Fibroblast of villous mesenchyme (primary cell): ENCODE measurements around the gene SNAPC2. TPM values are rescaled to one million over a fixed set of nuclear protein-coding genes. Genes with fewer than 3 reads are reported as not detected.
A peak's percentile ranks its signal among the peaks of the same experiment; 100 is the strongest.
"Not testable (repeated sequence)": the region's sequence is repeated elsewhere in the genome, so short reads cannot be mapped to it uniquely, and the experiment has no call there.

Experiments
- DNase-seq: peaks from one replicate; pipeline ENCODE4 v3.0.0-alpha.2; 2010; ENCODE audit warnings: low read depth
- H3K4me3 ChIP-seq: 2 replicates; pipeline ENCODE4 v1.5.1; 2011; ENCODE audit warnings: low read depth, mild to moderate bottlenecking, low read length
- total RNA-seq: library from RNA; depleted of rRNA; stranded (reverse); fragments of >200 nt; gene quantifications from 2 replicates; pipeline ENCODE4 v1.2.3, GENCODE V29; 2012
- TF ChIP-seq, protein P1 (sequence below): IDR thresholded peaks from 2 replicates; pipeline ENCODE4 v1.5.1; 2012; ENCODE audit warnings: low read depth, mild to moderate bottlenecking, low read length; ENCODE audit not compliant: insufficient read depth

SNAPC2 gene
- total RNA-seq, 1 donor, result 17.7 TPM

DNA sequence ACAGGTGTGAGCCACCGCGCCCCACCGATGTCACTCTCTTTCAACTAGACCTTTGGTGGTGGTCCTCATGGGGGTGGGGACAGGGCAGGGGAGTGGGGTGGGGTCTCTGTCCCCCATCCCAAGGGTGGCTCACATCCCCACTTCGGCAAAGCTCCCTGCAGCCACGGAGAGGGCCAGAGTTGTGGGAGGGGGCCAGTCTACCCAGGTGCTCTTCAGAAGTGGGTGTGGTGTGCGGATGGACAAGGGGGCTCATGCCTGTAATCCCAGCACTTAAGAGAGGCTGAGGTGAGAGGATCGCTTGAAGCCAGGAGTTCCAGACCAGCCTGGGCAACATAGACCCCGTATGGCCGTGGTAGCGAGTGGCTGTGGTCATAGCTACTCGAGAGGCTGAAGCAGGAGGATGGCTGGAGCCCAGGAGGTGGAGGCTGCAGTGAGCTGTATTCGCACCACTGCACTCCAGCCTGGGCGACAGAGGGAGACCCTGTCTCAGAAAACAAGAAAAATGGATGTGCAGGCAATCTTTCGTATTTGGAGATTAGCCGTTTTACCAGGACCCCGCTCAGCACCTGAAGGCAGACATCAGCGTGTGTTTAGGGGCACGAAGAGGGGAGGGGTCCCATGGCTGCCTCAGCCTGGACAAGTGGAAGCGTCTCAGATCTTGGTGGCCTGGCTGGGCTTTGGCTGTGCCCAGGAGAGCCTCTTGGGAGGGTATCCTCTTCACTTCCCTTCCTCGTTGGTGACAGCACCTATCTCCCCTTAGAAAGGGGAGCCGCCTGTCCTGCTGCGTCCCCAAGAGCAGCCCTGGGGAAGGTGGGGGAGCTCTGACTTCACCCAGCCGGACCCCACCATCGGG, 4.7 kb upstream of the SNAPC2 start:
- TF ChIP-seq, protein P1, sequence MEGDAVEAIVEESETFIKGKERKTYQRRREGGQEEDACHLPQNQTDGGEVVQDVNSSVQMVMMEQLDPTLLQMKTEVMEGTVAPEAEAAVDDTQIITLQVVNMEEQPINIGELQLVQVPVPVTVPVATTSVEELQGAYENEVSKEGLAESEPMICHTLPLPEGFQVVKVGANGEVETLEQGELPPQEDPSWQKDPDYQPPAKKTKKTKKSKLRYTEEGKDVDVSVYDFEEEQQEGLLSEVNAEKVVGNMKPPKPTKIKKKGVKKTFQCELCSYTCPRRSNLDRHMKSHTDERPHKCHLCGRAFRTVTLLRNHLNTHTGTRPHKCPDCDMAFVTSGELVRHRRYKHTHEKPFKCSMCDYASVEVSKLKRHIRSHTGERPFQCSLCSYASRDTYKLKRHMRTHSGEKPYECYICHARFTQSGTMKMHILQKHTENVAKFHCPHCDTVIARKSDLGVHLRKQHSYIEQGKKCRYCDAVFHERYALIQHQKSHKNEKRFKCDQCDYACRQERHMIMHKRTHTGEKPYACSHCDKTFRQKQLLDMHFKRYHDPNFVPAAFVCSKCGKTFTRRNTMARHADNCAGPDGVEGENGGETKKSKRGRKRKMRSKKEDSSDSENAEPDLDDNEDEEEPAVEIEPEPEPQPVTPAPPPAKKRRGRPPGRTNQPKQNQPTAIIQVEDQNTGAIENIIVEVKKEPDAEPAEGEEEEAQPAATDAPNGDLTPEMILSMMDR, result no peak
- no peak for DNase-seq
- H3K4me3 ChIP-seq, result peak overlapping the region; percentile 52

DNA sequence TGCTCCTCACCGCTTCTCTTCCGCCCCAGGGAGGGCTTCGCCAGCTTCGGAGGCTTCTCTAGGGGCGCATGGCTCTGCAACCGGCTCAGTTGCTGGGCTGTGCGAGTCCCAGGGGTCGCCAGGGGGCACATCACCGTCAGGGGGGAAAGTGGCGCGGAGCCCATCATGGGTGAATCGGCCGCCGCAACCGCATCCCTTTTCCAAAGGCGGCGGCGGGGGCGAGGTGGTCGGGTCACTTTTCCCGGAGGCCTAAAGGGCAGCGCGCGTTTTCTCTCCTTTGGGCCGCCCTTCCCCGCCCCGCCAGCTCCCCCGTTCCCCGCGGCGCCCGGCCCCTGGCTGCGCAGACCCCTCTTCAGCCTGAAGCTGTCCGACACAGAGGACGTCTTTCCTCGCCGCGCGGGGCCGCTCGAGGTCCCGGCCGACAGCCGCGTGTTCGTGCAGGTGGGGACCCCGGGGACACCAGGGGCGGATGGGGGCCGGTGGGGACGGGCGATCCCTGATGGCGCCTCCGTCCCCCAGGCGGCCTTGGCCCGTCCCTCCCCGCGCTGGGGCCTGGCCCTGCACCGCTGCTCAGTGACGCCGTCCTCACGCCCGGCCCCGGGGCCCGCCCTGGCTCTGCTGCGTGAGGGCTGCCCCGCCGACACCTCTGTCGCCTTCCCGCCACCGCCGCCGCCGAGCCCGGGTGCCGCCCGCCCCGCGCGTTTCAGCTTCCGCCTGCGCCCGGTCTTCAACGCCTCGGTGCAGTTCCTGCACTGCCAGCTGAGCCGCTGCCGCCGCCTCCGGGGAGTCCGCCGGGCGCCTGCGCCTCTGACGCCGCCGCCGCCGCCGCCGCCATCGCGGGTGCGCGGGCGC, 3.8 kb upstream of the SNAPC2 start:
- TF ChIP-seq, protein P1, result no peak
- H3K4me3 ChIP-seq, result peak overlapping the region; percentile 52
- DNase-seq, result peak; percentile 11

DNA sequence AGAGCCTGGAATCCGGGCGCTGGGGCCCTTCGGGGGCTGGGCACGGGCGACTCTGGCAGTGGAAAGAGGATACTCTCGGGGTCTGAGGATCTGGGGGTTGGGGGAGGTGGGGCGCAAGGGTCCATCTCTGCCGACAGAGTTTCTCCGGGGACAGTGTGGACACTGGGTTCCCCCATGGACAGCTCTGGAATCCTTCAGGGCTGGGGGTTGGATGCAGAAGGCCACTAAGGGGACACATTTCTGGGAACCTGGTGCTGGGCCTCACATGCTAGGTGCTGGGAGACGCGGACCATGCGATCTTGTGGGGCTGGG, 3.2 kb upstream of the SNAPC2 start:
- peak overlapping the region; percentile 52 for H3K4me3 ChIP-seq
- TF ChIP-seq, protein P1, result no peak
- DNase-seq, result no peak

DNA sequence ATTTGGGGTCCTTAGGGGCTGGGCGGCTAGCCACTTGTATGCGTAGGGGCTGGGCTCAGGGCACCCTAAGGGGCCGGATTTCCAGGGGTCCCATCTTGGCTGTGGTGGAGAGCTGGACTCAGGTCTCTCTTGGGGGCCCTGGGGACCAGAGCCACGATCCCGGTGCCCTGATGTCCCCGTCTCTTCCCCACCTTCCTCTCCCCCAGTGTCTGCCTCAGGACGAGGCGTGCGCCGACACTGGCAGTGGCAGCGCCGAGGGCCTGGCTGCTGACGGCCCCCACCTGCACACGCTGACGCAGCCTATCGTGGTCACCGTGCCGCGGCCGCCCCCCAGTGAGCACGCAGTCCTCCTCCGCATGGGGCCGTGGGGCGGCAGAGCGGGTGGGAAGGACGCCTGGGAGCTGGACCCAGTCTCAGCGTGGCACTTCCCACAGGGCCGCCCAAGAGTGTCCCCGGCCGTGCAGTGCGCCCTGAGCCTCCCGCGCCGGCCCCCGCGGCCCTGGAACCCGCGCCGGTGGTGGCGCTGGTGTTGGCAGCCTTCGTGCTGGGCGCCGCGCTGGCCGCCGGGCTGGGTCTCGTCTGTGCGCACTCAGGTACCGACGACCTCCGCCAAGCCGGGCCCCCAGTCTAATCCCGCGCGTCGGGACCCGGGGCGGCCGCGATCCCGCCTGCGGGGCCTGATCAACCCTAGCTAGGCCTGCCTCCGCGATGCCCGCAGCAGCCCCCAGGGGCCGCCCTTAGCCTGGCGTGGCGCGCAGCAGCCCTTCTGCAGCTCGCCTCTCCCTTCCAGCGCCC, 2.7 kb upstream of the SNAPC2 start:
- H3K4me3 ChIP-seq, result peak overlapping the region; percentile 52
- TF ChIP-seq, protein P1, result peak; percentile 71
- DNase-seq, result peak; percentile 69

DNA sequence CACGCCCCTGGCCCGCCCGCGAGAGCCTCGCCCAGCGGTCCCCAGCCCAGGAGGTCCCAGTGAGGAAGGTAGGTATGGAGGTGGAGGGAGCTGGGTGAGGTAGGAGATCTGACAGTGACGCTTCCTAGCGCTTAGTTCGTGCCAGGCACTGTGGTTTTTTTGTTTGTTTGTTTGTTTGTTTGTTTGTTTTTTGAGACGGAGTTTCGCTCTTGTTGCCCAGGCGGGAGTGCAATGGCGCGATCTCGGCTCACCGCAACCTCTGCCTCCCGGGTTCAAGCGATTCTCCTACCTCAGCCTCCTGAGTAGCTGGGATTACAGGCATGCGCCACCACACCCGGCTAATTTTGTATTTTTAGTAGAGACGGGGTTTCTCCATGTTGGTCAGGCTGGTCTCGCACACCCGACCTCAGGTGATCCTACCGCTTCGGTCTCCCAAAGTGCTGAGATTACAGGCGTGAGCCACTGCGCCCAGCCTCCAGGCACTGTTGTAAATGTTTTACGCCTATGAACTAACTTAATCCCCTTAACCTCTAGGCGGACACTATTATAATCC, 2.0 kb upstream of the SNAPC2 start:
- not testable (repeated sequence) for DNase-seq
- H3K4me3 ChIP-seq, result peak overlapping the region; percentile 52

DNA sequence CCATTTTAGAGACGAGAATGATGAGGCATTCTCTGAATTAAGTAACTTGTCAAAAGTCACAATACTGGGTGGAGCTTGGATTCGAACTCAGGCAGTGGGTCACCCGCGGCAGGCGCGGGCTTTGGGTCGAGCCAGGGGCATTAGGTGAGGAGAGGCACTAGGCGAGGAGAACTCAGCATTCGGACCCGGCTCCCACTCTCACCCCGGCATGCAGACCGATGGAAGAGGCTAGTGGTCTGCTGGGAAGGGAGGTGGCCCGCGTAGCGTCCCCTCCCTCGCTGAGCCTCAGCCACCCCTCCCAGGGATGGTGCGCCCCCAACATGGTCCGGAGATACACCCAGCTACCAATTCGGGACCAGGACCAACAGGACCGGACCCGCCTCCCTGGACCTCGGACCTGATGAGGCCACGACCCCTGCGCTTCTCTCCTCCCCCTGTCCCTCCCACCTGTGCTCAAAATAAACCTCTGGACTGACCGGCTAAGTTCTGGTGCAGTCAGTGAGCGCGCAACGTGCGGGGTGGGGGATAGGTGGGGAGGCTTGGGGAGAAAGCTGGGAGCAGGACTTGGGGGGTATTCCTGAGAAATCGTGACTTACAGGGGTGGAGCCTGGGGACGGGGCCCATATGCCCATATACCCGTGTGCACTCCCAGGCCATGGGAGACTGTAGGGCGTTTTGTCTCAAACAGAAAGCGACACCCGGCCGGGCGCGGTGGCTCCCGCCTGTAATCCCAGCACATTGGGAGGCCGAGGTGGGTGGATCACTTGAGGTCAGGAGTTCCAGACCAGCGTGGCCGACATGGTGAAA, 1.3 kb upstream of the SNAPC2 start:
- DNase-seq, result no peak
- H3K4me3 ChIP-seq, result no peak overlapping the region
- TF ChIP-seq, protein P1, result no peak
